GM12873 (cell line): ENCODE measurements around the gene SMAD1.

Source experiments
- CTCF ChIP-seq: IDR thresholded peaks from 2 replicates; pipeline ENCODE4 v1.5.1; 2012; ENCODE audit warnings: low read depth, mild to moderate bottlenecking, moderate library complexity, low read length, control low read depth; ENCODE audit not compliant: insufficient read depth; ENCODE audit errors: missing control alignments

Gene SMAD1

GRCh38 chr4:145481164-145481941 lies at the start of gene SMAD1:
Gene SMAD1, plus strand, starts transcription at chr4:145481853. Its CDS starts 32,761 bp downstream, at chr4:145514614.
- no peak for TF ChIP-seq CTCF

- TF ChIP-seq CTCF, result no peak
Measured at GRCh38 chr4:145433684-145434083, 48.0 kb upstream of the SMAD1 start.

GRCh38 chr4:145435646-145436045 lies 46.0 kb upstream of the SMAD1 start:
- no peak for TF ChIP-seq CTCF

GRCh38 chr4:145436114-145436513 lies 45.5 kb upstream of the SMAD1 start:
- no peak for TF ChIP-seq CTCF

- no peak for TF ChIP-seq CTCF
Measured at GRCh38 chr4:145436796-145437195, 44.9 kb upstream of the SMAD1 start.

GRCh38 chr4:145437466-145437865 lies 44.2 kb upstream of the SMAD1 start:
- no peak for TF ChIP-seq CTCF

GRCh38 chr4:145438298-145438697 lies 43.4 kb upstream of the SMAD1 start:
- no peak for TF ChIP-seq CTCF
